ENCODE measurements around the gene ZSCAN18.

The ZSCAN18 gene

GRCh38 chr19:58086825-58087710, 11.0 kb downstream of the ZSCAN18 start:
- DNase-seq (ENCODE audit: low spot score): no peak

DNA sequence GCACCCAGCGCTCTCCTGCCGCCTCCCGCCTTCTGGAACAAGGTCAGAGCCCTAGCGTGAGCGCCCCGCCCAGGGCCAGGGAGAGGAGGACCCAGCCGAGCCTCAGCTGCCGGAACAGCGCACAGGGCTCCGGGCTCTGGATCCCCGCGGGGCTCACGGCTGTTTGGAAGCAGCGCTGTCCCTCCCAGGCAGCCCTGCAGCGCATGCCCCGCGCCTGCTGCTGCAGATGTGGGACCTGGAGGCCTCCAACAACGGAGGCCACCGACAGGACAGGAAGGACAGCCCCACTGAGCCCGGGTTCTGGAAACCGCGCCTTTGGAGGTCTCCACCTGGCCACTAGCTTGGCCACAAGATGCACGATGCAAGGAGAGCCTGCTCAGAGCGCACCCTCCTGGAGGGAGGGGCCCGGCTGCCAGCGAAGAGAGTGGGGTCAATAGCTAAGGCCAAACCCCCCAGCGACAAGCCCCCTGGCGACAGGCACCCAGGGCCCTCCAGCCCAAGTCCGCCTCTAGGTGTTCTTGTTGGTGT, 12.6 kb downstream of the ZSCAN18 start:
- DNase-seq (ENCODE audit: low spot score): no peak

- no peak for DNase-seq (ENCODE audit: low spot score)
Measured at GRCh38 chr19:58084596-58085347, 13.3 kb downstream of the ZSCAN18 start.

- DNase-seq (ENCODE audit: low spot score): no peak
Measured at GRCh38 chr19:58083021-58083420, 15.0 kb downstream of the ZSCAN18 start.

- DNase-seq (ENCODE audit: low spot score): no peak
Measured at GRCh38 chr19:58079792-58080191, 18.2 kb downstream of the ZSCAN18 start.

- no peak for DNase-seq (ENCODE audit: low spot score)
Measured at GRCh38 chr19:58067240-58067912, 30.7 kb downstream of the ZSCAN18 start.

- DNase-seq (ENCODE audit: low spot score): no peak
Measured at GRCh38 chr19:58063712-58064111, 34.3 kb downstream of the ZSCAN18 start.

DNA sequence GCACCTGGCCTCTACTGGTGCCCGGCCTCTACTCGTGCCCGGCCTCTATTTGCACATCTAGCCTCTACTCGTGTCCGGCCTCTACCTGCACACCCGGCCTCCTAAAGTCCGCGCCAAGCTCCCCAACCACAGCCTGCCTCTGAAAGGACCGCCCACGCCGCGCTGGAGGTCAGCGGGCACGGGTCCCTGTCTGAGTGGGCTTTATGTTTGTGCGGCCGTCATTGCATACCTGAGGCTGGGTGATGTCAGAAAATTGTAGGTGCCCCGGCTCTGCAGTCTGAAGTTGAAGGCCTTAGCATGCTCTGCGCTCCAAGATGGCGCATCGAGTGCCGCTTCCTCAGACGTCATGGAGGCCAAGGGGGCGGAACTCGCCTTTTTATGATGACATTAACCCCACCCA, 37.8 kb downstream of the ZSCAN18 start:
- DNase-seq (ENCODE audit: low spot score): no peak

DNA sequence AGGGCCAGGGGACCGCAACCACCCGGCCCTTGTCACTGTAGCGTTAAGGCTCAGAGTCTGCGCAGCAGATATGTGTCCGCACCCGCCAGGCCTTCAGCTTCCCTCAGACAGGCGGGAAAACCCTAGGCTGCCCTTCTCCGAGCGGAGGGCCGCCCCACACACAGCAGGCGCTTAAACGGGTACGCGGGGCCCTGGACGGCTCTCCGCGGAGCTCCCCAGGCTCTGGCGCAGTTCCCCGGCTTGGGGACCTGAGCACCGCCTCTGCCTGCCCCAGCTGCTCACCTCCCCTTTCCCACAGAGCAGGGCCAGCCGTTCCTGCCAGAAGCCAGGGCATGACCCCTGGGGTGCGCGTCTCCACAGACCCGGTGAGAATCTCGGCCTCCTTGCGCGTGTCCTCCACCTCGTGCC, 38.4 kb downstream of the ZSCAN18 start:
- DNase-seq (ENCODE audit: low spot score): no peak

DNA sequence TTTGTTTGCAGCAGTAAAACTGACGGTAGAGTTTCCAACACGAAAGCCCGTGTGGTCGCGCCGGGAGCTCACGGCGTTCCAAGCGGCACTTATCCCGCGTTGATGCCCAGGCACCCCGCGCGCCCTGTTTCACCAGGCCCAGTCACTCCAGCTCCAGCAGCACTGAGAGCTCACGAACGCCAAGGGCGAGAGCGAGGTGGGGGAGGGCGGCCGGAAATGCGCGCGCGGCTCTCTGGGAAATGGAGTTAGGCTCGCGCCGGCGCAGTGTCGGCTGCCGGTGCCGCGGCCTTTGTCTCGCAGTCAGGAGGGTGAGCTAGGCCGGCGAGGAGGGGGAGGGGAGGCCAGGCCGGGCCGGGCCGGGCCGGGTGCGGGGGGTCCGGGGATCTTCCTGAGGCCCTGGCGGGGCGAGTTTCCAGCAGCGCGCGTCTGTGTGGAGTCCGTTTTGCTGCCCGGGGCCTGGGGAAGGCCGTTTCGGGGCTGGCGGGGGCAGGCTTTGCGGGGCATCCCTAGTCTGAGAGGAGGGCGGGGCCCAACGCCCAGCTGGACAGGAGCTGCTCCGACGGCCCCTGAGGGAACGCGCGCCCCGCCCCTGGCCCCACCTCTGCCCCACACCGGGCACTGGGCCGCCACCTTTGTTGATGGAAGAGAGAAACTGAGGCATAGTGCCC, 38.9 kb downstream of the ZSCAN18 start, which contains the start of gene ZNF135:
TSS of gene ZNF135 (plus strand) at position 280 of the 668 bp plus-strand sequence. CDS start 721 bp downstream, outside the sequence.
- DNase-seq (ENCODE audit: low spot score): peak; percentile 94

- DNase-seq (ENCODE audit: low spot score): no peak
Measured at GRCh38 chr19:58058467-58058866, 39.6 kb downstream of the ZSCAN18 start.

DNA sequence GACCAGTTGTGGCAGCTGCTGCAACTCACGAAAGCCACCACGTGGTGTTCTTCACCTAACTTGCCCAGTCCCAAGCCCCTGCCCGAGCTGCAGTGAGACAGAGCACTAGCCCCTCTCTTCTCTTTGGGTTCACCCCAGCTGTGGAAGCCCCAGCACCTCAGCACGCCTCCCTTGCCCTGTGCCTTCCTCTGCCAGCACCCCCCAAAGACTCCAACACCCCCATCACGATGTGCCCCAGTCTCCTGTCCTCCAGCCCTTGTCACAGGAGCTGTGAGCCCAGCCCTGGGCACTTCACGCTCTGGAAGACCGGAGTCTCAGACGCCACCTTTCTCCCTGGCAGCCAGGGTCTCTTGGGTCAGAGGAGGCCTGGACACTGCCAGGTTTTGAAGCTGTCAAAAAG, 41.2 kb downstream of the ZSCAN18 start:
- no peak for DNase-seq (ENCODE audit: low spot score)

- no peak for DNase-seq (ENCODE audit: low spot score)
Measured at GRCh38 chr19:58056261-58056660, 41.8 kb downstream of the ZSCAN18 start.

- peak; percentile 20 for DNase-seq (ENCODE audit: low spot score)
Measured at GRCh38 chr19:58054901-58055874, 42.8 kb downstream of the ZSCAN18 start.

DNA sequence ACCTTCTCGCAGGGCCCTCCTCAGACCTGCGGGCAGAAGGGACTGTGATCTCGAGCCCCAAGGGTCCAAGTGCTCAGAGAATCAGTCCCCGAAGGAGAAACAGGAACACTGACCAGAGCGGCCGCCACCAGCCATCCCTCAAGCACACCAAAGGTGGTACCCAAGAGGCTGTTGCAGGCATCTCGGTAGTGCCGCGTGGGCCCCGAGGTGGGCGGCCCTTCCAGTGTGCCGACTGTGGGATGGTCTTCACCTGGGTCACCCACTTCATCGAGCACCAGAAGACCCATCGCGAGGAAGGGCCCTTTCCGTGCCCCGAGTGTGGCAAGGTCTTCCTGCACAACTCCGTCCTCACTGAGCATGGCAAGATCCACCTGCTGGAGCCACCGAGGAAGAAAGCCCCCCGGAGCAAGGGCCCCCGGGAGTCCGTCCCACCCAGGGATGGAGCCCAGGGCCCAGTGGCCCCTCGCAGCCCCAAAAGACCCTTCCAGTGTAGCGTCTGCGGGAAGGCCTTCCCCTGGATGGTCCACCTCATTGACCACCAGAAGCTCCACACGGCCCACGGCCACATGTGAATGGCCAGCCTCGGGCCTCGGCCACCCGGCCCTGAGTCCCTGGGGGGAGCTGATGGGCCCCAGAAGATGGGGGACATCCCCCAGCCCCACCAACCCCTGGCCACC, 44.4 kb downstream of the ZSCAN18 start:
- peak; percentile 26 for DNase-seq (ENCODE audit: low spot score)

- DNase-seq (ENCODE audit: low spot score): peak; percentile 16
Measured at GRCh38 chr19:58052256-58052655, 45.8 kb downstream of the ZSCAN18 start.

GRCh38 chr19:58047672-58048071, 50.4 kb downstream of the ZSCAN18 start:
- peak; percentile 17 for DNase-seq (ENCODE audit: low spot score)

DNA sequence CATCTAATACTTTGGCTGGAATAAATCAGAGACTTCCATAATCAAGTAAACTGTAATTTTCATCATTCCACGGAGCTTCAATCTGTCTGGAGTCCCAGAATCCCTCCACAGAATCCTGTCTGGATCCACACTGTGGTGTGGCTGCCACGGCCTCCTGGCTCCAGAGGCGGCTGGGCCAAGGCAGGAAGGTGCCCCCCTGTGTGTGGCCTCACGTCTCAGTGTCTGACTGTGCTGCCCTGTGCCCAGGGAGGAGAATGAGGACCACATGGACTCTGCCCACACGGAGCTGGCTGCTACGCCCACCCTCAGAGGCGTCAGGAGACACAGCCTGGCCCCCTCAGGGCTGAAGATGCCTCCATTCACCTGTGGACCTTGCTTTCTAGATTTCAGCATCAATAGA, 51.2 kb downstream of the ZSCAN18 start:
- peak; percentile 11 for DNase-seq (ENCODE audit: low spot score)

- DNase-seq (ENCODE audit: low spot score): peak; percentile 8
Measured at GRCh38 chr19:58045411-58046050, 52.5 kb downstream of the ZSCAN18 start.

Measured in D341Med (cell line).